Measurements from ENCODE around the gene RRP9.

The RRP9 gene

DNA sequence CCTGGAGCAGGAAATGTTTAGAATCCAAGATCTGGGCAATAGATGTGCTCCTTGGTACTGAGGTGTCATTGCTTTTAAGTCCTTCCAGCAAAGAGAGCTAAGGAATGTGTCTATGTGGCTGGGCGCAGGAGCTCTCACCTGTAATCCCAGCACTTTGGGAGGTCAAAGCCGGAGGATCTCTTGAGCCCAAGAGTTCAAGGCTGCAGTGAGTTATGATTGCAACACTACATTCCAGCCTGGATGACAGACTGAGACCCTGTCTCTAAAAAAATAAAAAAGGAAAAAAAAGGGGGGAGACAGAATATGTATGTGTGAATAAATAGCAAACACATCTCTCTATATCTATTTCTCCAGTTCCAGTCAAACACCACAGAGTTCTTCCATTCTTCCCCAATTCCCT, 9.2 kb upstream of the RRP9 start:
- peaks cover under 1 to 24% of the 10 kb centered on the region in 2 donors for H3K36me3 ChIP-seq (ENCODE audit: control insufficient read depth in 1 of 2, insufficient read depth in 2 of 2, low read length in 2 of 2)
- no peak overlapping the region for H3K4me3 ChIP-seq (ENCODE audit: low read depth in 1 of 2, low read length in 2 of 2)
- no peaks in the 10 kb centered on the region for H3K9me3 ChIP-seq (ENCODE audit: control insufficient read depth in 1 of 2, low read length in 2 of 2)
- no peak overlapping the region for H3K27ac ChIP-seq (ENCODE audit: low read length)
- peaks cover 0 to 4% of the 10 kb centered on the region in 2 donors for H3K4me1 ChIP-seq (ENCODE audit: control insufficient read depth in 1 of 2, insufficient read depth in 2 of 2, low read length in 2 of 2)
- H3K27me3 ChIP-seq (ENCODE audit: low read depth, low read length): no peaks in the 10 kb centered on the region

DNA sequence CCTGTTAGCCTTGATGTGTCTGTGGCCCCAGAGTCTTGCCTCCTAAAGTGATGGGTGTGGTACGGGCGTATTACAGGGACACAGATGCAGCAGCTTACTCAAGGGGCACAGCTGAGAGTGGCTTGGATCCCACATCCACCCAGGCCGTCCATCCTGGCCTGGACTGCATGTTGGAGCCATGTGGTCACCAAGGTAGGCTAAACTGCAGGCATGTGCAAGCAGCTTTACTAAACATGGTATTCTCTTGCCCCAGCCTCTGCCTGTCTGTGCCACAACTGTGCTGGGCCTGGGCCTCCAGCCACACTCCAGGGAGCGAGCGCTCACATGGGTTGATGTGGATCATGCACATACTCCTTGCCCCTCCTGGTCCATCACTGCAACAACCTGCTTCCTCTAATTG, 7.4 kb upstream of the RRP9 start:
- no peaks in the 10 kb centered on the region for H3K9me3 ChIP-seq (ENCODE audit: control insufficient read depth in 1 of 2, low read length in 2 of 2)
- no peak overlapping the region for H3K27ac ChIP-seq (ENCODE audit: low read length)
- no peaks in the 10 kb centered on the region for H3K4me1 ChIP-seq (ENCODE audit: control insufficient read depth in 1 of 2, insufficient read depth in 2 of 2, low read length in 2 of 2)
- H3K36me3 ChIP-seq (ENCODE audit: control insufficient read depth in 1 of 2, insufficient read depth in 2 of 2, low read length in 2 of 2): peaks cover 5 to 38% of the 10 kb centered on the region in 2 donors
- H3K4me3 ChIP-seq (ENCODE audit: low read depth in 1 of 2, low read length in 2 of 2): no peak overlapping the region
- H3K27me3 ChIP-seq (ENCODE audit: low read depth, low read length): no peaks in the 10 kb centered on the region

DNA sequence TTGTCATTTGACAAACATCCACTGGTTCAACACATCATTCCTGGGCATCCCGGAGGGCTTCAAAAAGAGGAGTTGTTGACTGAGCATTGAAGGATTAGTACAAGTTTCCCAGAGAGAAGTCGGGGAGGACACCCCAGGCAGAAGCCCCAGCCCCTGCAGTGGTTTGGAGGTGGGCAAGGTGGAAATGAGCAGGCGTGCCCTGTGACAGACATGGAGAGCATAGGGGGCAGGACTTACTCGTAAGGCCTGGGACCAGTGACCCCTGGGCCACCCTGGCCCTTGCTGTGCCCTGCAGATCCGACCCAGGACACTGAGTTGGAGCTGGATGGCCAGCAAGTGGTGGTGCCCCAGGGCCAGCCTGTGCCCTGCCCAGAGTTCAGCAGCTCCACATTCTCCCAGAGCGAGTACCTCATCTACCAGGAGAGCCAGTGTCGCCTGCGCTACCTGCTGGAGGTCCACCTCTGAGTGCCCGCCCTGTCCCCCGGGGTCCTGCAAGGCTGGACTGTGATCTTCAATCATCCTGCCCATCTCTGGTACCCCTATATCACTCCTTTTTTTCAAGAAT, 6.4 kb upstream of the RRP9 start:
- Histone ChIP-seq H3K4me3 (ENCODE audit: low read depth in 1 of 2, low read length in 2 of 2) (no peak overlapping the region), H3K9me3 (ENCODE audit: control insufficient read depth in 1 of 2, low read length in 2 of 2) (no peaks in the 10 kb centered on the region), H3K27ac (ENCODE audit: low read length) (no peak overlapping the region), H3K4me1 (ENCODE audit: control insufficient read depth in 1 of 2, insufficient read depth in 2 of 2, low read length in 2 of 2) (peaks cover 3 to 4% of the 10 kb centered on the region in 2 donors), H3K36me3 (ENCODE audit: control insufficient read depth in 1 of 2, insufficient read depth in 2 of 2, low read length in 2 of 2) (peaks cover 5 to 38% of the 10 kb centered on the region in 2 donors), H3K27me3 (ENCODE audit: low read depth, low read length) (no peaks in the 10 kb centered on the region)

DNA sequence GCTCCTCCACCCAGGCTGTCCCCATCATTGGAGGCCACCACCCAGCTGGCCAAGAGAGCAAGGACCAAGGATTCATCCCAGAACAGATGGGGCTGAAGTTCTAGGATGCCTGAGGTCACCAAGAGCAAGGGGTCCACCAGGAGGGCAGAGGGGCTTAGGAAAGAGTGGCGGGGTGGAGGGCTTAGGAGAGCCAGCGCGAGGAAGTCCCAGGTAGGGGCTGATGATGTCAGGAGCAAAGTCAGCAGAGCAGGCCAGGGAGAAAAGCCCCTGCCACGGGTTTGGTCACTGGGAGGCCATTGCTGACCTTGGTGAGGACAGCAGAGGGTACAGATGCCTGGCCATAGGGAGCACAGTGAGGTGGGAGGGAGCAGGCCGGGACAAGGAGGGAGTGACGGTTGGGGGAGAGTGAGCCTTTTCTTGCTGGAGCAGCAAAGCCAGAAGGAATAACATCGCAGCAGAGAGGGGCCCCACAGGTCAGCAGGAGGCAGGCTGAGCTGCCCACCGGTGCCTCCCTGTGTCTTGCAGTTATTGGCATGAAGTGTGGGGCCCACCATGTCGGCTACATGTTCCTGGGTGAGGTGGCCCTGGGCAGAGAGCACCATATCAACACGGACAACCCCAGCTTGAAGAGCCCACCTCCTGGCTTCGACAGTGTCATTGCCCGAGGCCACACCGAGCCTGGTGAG, 5.7 kb upstream of the RRP9 start:
- Histone ChIP-seq H3K27ac (ENCODE audit: low read length) (no peak overlapping the region), H3K9me3 (ENCODE audit: control insufficient read depth in 1 of 2, low read length in 2 of 2) (no peaks in the 10 kb centered on the region), H3K4me1 (ENCODE audit: control insufficient read depth in 1 of 2, insufficient read depth in 2 of 2, low read length in 2 of 2) (peaks cover 11% of the 10 kb centered on the region in 2 donors), H3K27me3 (ENCODE audit: low read depth, low read length) (no peaks in the 10 kb centered on the region), H3K4me3 (ENCODE audit: low read depth in 1 of 2, low read length in 2 of 2) (no peak overlapping the region), H3K36me3 (ENCODE audit: control insufficient read depth in 1 of 2, insufficient read depth in 2 of 2, low read length in 2 of 2) (peaks cover 5 to 38% of the 10 kb centered on the region in 2 donors)

DNA sequence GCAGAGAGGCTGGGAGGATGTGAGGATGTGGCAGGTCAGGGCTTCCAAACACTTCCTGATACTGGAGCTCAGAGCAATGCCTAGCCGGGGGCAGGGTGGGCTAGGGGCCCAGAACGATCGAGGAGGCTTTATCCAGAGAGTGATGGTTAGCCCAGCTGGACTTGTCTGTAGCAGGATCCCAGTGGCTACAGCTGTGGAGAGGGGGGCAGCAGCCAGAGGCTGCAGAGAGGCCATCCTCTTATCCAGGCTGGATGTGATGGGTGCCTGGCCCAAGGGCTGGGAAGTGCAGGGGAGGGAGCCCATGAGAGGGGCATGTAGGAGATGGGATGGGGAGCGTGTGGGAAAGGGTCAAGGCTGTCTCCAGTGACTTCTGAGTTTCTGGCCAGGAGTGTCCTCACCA, 5.1 kb upstream of the RRP9 start:
- no peak overlapping the region for H3K27ac ChIP-seq (ENCODE audit: low read length)
- no peak overlapping the region for H3K4me3 ChIP-seq (ENCODE audit: low read depth in 1 of 2, low read length in 2 of 2)
- no peaks in the 10 kb centered on the region for H3K27me3 ChIP-seq (ENCODE audit: low read depth, low read length)
- H3K36me3 ChIP-seq (ENCODE audit: control insufficient read depth in 1 of 2, insufficient read depth in 2 of 2, low read length in 2 of 2): peaks cover 5 to 38% of the 10 kb centered on the region in 2 donors
- H3K4me1 ChIP-seq (ENCODE audit: control insufficient read depth in 1 of 2, insufficient read depth in 2 of 2, low read length in 2 of 2): peaks cover 11 to 12% of the 10 kb centered on the region in 2 donors
- H3K9me3 ChIP-seq (ENCODE audit: control insufficient read depth in 1 of 2, low read length in 2 of 2): no peaks in the 10 kb centered on the region

DNA sequence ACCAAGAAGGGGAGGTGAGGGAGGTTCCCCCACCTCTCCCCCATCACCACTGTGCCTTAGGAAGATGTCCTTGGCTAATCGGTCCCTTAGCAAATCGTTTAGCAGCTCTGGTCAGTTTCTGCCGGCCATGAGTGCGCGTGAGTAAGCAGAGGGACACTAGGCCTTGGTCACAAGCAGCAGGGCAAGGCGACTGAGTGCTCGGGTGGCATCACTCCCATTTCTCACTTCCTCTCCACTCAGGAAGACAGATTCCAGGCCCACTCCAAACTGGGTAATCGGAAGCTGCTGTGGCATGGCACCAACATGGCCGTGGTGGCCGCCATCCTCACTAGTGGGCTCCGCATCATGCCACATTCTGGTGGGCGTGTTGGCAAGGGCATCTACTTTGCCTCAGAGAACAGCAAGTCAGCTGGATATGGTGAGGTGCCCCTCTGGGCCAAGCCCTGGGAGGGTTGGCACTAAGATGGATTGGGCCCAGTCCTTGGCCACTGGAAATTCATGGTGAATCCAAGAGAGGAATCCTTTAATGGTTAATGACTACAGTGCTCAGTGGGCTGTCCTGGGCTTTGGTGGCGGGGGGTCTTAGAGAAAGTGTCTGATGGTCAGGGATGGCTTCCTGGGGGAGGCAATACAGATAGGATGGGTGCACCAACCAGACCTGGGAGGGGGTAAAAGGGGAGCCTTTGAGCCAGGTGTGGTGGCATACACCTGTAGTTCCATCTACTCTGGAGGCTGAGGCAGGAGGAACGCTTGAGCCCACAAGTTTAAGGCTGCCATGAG, 4.4 kb upstream of the RRP9 start:
- peaks cover 14% of the 10 kb centered on the region in 2 donors for H3K4me1 ChIP-seq (ENCODE audit: control insufficient read depth in 1 of 2, insufficient read depth in 2 of 2, low read length in 2 of 2)
- H3K9me3 ChIP-seq (ENCODE audit: control insufficient read depth in 1 of 2, low read length in 2 of 2): no peaks in the 10 kb centered on the region
- peaks cover 5 to 42% of the 10 kb centered on the region in 2 donors for H3K36me3 ChIP-seq (ENCODE audit: control insufficient read depth in 1 of 2, insufficient read depth in 2 of 2, low read length in 2 of 2)
- H3K27ac ChIP-seq (ENCODE audit: low read length): no peak overlapping the region
- no peak overlapping the region for H3K4me3 ChIP-seq (ENCODE audit: low read depth in 1 of 2, low read length in 2 of 2)
- H3K27me3 ChIP-seq (ENCODE audit: low read depth, low read length): no peaks in the 10 kb centered on the region

DNA sequence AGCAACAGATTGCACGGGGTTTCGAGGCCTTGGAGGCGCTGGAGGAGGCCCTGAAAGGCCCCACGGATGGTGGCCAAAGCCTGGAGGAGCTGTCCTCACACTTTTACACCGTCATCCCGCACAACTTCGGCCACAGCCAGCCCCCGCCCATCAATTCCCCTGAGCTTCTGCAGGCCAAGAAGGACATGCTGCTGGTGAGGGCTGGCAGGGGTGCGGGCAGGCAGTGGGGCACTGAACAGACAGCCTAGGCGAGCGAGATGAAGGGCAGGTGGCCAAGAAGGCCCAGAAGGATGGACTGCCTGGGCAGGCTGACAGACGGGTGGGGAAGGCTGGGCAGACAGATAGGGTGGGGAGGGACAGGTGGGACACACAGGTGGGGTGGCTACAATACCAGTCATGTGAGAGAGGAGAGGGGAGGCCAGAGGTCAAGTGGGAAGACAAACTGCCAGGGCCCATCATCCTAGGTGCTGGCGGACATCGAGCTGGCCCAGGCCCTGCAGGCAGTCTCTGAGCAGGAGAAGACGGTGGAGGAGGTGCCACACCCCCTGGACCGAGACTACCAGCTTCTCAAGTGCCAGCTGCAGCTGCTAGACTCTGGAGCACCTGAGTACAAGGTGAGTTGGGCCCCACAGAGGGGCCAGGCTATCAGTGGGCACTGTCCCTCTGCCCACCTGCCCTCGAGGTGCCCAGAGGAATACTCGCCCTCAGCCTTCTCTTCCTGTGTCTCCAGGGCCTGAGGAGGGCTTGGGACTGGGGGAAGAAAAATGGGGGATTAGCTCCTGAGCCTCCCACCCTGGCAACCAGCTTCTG, 3.5 kb upstream of the RRP9 start:
- Histone ChIP-seq H3K36me3 (ENCODE audit: control insufficient read depth in 1 of 2, insufficient read depth in 2 of 2, low read length in 2 of 2) (peaks cover 5 to 42% of the 10 kb centered on the region in 2 donors), H3K9me3 (ENCODE audit: control insufficient read depth in 1 of 2, low read length in 2 of 2) (no peaks in the 10 kb centered on the region), H3K4me1 (ENCODE audit: control insufficient read depth in 1 of 2, insufficient read depth in 2 of 2, low read length in 2 of 2) (peaks cover 18 to 22% of the 10 kb centered on the region in 2 donors), H3K27me3 (ENCODE audit: low read depth, low read length) (no peaks in the 10 kb centered on the region), H3K4me3 (ENCODE audit: low read depth in 1 of 2, low read length in 2 of 2) (no peak overlapping the region), H3K27ac (ENCODE audit: low read length) (no peak overlapping the region)

DNA sequence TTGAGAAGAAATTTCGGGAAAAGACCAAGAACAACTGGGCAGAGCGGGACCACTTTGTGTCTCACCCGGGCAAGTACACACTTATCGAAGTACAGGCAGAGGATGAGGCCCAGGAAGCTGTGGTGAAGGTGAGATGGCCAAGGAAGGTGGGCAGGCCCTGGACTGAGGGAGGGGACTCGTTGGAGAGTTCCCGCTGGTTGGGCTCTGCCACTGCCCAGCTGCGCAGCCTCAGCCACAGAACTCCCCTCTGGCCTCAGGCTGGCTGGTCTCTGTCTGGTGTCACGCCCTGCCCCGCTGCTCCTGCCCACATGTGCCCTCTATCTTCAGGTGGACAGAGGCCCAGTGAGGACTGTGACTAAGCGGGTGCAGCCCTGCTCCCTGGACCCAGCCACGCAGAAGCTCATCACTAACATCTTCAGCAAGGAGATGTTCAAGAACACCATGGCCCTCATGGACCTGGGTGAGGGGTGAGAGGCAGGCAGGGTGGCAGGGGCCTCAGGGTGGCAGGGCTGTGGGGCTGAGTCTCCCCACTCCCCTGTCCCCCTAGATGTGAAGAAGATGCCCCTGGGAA, 2.8 kb upstream of the RRP9 start:
- Histone ChIP-seq H3K27ac (ENCODE audit: low read length) (no peak overlapping the region), H3K9me3 (ENCODE audit: control insufficient read depth in 1 of 2, low read length in 2 of 2) (no peaks in the 10 kb centered on the region), H3K4me1 (ENCODE audit: control insufficient read depth in 1 of 2, insufficient read depth in 2 of 2, low read length in 2 of 2) (peaks cover 18 to 26% of the 10 kb centered on the region in 2 donors), H3K4me3 (ENCODE audit: low read depth in 1 of 2, low read length in 2 of 2) (no peak overlapping the region), H3K36me3 (ENCODE audit: control insufficient read depth in 1 of 2, insufficient read depth in 2 of 2, low read length in 2 of 2) (peaks cover 5 to 42% of the 10 kb centered on the region in 2 donors), H3K27me3 (ENCODE audit: low read depth, low read length) (no peaks in the 10 kb centered on the region)

DNA sequence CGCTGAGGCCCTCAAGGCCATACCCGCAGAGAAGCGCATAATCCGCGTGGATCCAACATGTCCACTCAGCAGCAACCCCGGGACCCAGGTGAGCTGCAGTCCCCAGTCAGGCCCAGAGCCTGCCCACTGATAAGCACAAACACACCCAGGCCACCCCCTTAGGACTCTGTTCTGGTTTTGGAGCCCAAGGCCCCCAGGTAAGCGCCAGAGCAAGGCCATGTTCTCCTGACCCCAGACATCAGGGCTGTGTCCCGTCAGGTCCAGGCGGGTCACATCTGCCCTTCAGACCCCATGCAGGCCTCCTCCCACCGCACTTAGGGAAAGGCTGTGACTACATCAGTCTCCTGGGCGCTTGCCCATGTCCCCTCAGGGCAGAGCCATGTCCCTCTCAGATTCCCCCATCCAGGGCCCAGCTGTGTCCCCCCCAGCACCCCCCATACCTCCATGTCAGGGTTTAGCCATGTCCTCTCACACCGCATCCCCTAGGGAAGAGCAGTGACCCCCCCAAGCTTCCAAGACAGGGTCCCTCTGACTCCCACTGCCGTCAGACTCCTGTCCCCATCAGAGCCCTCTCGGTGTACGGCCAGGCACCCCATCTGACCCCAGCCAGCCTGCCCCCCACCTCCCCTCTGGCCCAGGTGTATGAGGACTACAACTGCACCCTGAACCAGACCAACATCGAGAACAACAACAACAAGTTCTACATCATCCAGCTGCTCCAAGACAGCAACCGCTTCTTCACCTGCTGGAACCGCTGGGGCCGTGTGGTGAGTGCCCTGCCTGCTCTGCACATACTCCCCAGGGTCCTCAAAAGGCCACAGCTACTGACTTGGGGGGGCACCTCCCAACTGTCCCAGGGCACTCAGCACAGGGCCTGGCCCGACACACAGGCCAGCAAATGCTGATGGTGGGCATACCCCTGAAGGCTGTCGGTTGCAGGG, 2.0 kb upstream of the RRP9 start:
- Histone ChIP-seq H3K36me3 (ENCODE audit: control insufficient read depth in 1 of 2, insufficient read depth in 2 of 2, low read length in 2 of 2) (peaks cover 6 to 36% of the 10 kb centered on the region in 2 donors), H3K9me3 (ENCODE audit: control insufficient read depth in 1 of 2, low read length in 2 of 2) (no peaks in the 10 kb centered on the region), H3K4me1 (ENCODE audit: control insufficient read depth in 1 of 2, insufficient read depth in 2 of 2, low read length in 2 of 2) (peaks cover 18 to 26% of the 10 kb centered on the region in 2 donors), H3K27me3 (ENCODE audit: low read depth, low read length) (no peaks in the 10 kb centered on the region), H3K4me3 (ENCODE audit: low read depth in 1 of 2, low read length in 2 of 2) (peak overlapping the region; percentile 62 to 70), H3K27ac (ENCODE audit: low read length) (peak overlapping the region; percentile 97)
